HepG2 (cell line): ENCODE measurements around the gene POLR2B. TPM values are rescaled to one million over a fixed set of nuclear protein-coding genes. Genes with fewer than 3 reads are reported as not detected.

Experiments used
- ATAC-seq: fragments of 200-7000 bp; cut with Tn5 transposase; 3 replicates; pipeline ENCODE4 v1.9.1; 2020; ENCODE audit warnings: mild to moderate bottlenecking, moderate library complexity
- BruUV-seq: library from RNA; stranded (reverse); fragments of 400-500 nt; replicated peaks from 2 replicates; lab custom pipeline; 2021; lab: Mats Ljungman, UMichigan
- CTCF ChIA-PET: fragments of 300-600 bp; formaldehyde crosslinking; extraction: SDS; loops from one replicate; lab custom pipeline; 2021; ENCODE audit warnings: low total read pairs, inconsistent platforms, low intra/inter-chr PET ratio; lab: Yijun Ruan, JAX
- POLR2A ChIA-PET: fragments of 350-600 bp; sonication (Branson Sonifier 250); formaldehyde crosslinking; loops from one replicate; lab custom pipeline; 2020; ENCODE audit warnings: antibody characterized with exemption, inconsistent platforms; lab: Yijun Ruan, JAX
- DNase-seq: peaks from one replicate; pipeline ENCODE4 v3.0.0-alpha.2; 2015; ENCODE audit warnings: low spot score
- FAIRE-seq: peaks from 3 replicates; lab custom pipeline; 2011; peaks lifted over from hg19 to GRCh38; lab: Jason Lieb, UNC
- H2AFZ ChIP-seq: one replicate; pipeline ENCODE4 v1.6.1; 2011; ENCODE audit warnings: low read length, inconsistent platforms
- H3K27ac ChIP-seq: fragments of 300-600 bp; 3 replicates; pipeline ENCODE4 v1.8.0; 2011; ENCODE audit warnings: mixed run types, mild to moderate bottlenecking, mixed read lengths, low read length, inconsistent platforms; ENCODE audit not compliant: insufficient read depth; ENCODE audit errors: extremely low read length
- H3K27me3 ChIP-seq, 2 experiments: fragments of 200-600 bp in 1 of 2; 2 replicates in 1 of 2; 3 replicates in 1 of 2; pipeline versions ENCODE4 v1.6.0 to v1.8.0; 2011; ENCODE audit warnings: low read length in 2 of 2, mild to moderate bottlenecking in 2 of 2, moderate library complexity in 2 of 2, inconsistent platforms in 1 of 2; ENCODE audit not compliant: insufficient read depth in 2 of 2, control insufficient read depth in 1 of 2
- H3K36me3 ChIP-seq, 2 experiments: fragments of 200-600 bp in 1 of 2; replicated peaks in 1 of 2; 2 replicates in 1 of 2; 3 replicates in 1 of 2; pipeline versions ENCODE4 v1.5.1 to v1.8.0; 2011; ENCODE audit warnings: low read length in 2 of 2, inconsistent platforms in 1 of 2; ENCODE audit not compliant: insufficient read depth in 2 of 2, control insufficient read depth in 1 of 2
- H3K4me1 ChIP-seq: 2 replicates; pipeline ENCODE4 v1.5.1; 2012; ENCODE audit warnings: low read length, inconsistent platforms; ENCODE audit not compliant: insufficient read depth
- H3K4me2 ChIP-seq: 2 replicates; pipeline ENCODE4 v1.6.0; 2011; ENCODE audit warnings: low read depth, low read length, inconsistent platforms
- H3K4me3 ChIP-seq, 3 experiments: fragments of 200-600 bp in 1 of 3; sonication (generic), shearing (Covaris generic) in 1 of 3; replicated peaks in 1 of 3; 2 replicates each; pipeline ENCODE4 v1.5.1; 2011 to 2016; ENCODE audit warnings: low read length in 3 of 3, inconsistent platforms in 2 of 3, low read depth in 2 of 3, mild to moderate bottlenecking in 2 of 3, control low read depth in 1 of 3, mixed read lengths in 1 of 3; ENCODE audit not compliant: insufficient read depth in 1 of 3
- H3K79me2 ChIP-seq: one replicate; pipeline ENCODE4 v1.6.1; 2011; ENCODE audit warnings: low read length, inconsistent platforms; ENCODE audit not compliant: insufficient read depth
- H3K9ac ChIP-seq: 2 replicates; pipeline ENCODE4 v1.6.0; 2011; ENCODE audit warnings: mild to moderate bottlenecking, low read depth, low read length, inconsistent platforms; ENCODE audit not compliant: insufficient read depth
- H3K9me3 ChIP-seq: 2 replicates; pipeline ENCODE4 v1.5.1; 2012; ENCODE audit warnings: mild to moderate bottlenecking, low read length
- H4K20me1 ChIP-seq: 2 replicates; pipeline ENCODE4 v1.6.0; 2011; ENCODE audit warnings: inconsistent platforms, mild to moderate bottlenecking, low read length, moderate library complexity; ENCODE audit not compliant: insufficient read depth
- ARNT ChIP-seq: fragments of 450-650 bp; IDR thresholded peaks from 2 replicates; pipeline ENCODE4 v1.6.1; 2017
- ASH2L ChIP-seq: fragments of 300-600, 200-600 bp; sonication (generic); IDR thresholded peaks from 2 replicates; pipeline ENCODE4 v1.7.0; 2017; ENCODE audit warnings: low read depth, mild to moderate bottlenecking, moderate library complexity, mixed read lengths, low read length; ENCODE audit not compliant: insufficient read length
- KDM5A ChIP-seq: fragments of 200-600 bp; sonication (generic); IDR thresholded peaks from 2 replicates; pipeline ENCODE4 v1.7.0; 2018; ENCODE audit warnings: antibody characterized with exemption, mild to moderate bottlenecking, low read length, borderline replicate concordance
- KLF11 ChIP-seq: IDR thresholded peaks from 2 replicates; pipeline ENCODE4 v1.6.1; 2016; ENCODE audit warnings: missing compliant biosample characterization
- KLF16 ChIP-seq, 2 experiments: sonication (generic) in 1 of 2; formaldehyde crosslinking in 1 of 2; IDR thresholded peaks; 2 replicates each; pipeline versions ENCODE4 v1.6.1 to v1.8.0; 2016 to 2023; ENCODE audit warnings: missing genetic modification reagents in 2 of 2, missing compliant biosample characterization in 1 of 2
- SP4 ChIP-seq: sonication (generic); formaldehyde crosslinking; IDR thresholded peaks from 2 replicates; pipeline ENCODE4 v1.8.1; 2023; ENCODE audit warnings: mild to moderate bottlenecking, missing genetic modification reagents
- ZNF24 ChIP-seq: fragments of 450-650 bp; IDR thresholded peaks from 2 replicates; pipeline ENCODE4 v1.6.1; 2017; ENCODE audit warnings: antibody characterized with exemption, mild to moderate bottlenecking
- ZNF367 ChIP-seq: sonication (generic); formaldehyde crosslinking; IDR thresholded peaks from 2 replicates; pipeline ENCODE4 v1.4.0; 2020; ENCODE audit warnings: missing genetic modification reagents, borderline replicate concordance
- WGBS: methylation state at CpG from one replicate; pipeline ENCODE4 v1.1.6; 2017; ENCODE audit warnings: low lambda C conversion rate; 5-methylcytosine and 5-hydroxymethylcytosine counted together
- in situ Hi-C: cut with HindIII; loops from 2 replicates; pipeline ENCODE4 v1.10.0; 2017; ENCODE audit warnings: low pct_unique_long_range_greater_than_20kb; ENCODE audit not compliant: extremely low pct_ligation_motif_present
- intact Hi-C: fragments of 100-400 bp; cut with micrococcal nuclease; formaldehyde crosslinking; loops from one replicate; pipeline ENCODE4 v1.10.0; 2022; ENCODE audit not compliant: unreplicated experiment
- polyA plus RNA-seq, 8 experiments: library from polyadenylated mRNA; depleted of rRNA in 3 of 8; stranded (reverse) in 7 of 8; unstranded in 1 of 8; fragments of >200 nt; fragmentation: Illumina TruSeq in 4 of 8; extraction: Trizol in 4 of 8; gene quantifications; 2 replicates each; pipeline versions ENCODE4 v1.2.1 to v1.2.3, GENCODE V29; 2011 to 2016; ENCODE audit warnings: low read depth in 4 of 8, missing spikeins in 1 of 8, mixed read lengths in 1 of 8; ENCODE audit not compliant: insufficient read depth in 1 of 8
- total RNA-seq, 5 experiments: library from RNA; depleted of rRNA; stranded (reverse); fragments of >200 nt; fragmentation: Illumina TruSeq; extraction: Trizol; gene quantifications; 2 replicates each; pipeline ENCODE4 v1.2.3, GENCODE V29; 2016; ENCODE audit warnings: low read depth in 1 of 5
- TF ChIP-seq, protein P1 (sequence below): sonication (generic); formaldehyde crosslinking; IDR thresholded peaks from 2 replicates; pipeline ENCODE4 v1.4.0; 2020; ENCODE audit warnings: missing genetic modification reagents
- TF ChIP-seq, protein P2 (sequence below): sonication (generic); formaldehyde crosslinking; IDR thresholded peaks from 2 replicates; pipeline ENCODE4 v1.4.0; 2020; ENCODE audit warnings: missing genetic modification reagents

The POLR2B gene
- total and polyA plus RNA-seq, 2 of the 13 experiments (the other 11 are each of a cell fraction or from before 2014, with no cell fraction given) = 70.6 to 116 TPM

DNA sequence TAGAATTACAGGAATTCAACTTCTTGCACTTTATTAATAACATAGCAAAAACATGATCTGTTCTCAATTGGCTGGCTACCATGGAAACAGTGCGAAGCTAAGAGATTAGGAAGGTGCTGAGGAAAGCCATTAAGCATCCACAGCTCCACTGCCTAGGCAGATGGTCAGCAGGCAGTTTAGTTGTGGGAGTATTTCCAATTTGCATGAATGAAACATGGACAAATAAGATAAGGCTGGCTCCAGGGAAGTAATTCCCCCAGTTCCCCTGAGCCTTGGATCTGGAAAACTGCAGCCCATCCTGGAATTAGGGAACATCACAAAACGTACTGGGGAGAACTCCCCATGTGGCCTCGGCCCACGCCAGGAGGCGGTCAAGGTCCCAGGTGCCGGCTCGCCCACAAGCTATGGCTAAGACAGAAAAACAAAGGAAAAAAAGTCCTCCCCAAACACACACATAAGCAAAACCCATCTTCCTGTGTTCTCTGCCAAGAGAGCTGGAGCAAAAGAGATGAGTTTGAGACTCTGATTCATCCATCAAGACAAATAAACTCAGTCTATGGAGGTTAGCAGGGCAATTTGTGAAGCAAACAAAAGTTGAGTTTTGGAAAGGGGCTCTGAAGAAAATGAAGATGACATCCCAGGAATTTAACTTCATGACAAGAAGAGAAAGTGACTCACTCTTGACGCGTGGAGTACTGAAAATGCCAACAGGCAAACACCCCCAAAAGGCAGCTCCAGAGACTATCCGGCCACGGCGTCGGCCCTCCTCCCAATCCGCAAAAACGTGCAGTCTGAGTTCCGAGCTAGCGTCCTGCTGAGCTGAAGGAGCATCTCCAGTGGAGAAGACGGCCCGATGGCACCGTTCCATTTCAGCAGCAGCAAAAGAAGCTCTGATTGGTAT lies 86.4 kb downstream of the POLR2B start (continued):
- TF ChIP-seq, protein P1, sequence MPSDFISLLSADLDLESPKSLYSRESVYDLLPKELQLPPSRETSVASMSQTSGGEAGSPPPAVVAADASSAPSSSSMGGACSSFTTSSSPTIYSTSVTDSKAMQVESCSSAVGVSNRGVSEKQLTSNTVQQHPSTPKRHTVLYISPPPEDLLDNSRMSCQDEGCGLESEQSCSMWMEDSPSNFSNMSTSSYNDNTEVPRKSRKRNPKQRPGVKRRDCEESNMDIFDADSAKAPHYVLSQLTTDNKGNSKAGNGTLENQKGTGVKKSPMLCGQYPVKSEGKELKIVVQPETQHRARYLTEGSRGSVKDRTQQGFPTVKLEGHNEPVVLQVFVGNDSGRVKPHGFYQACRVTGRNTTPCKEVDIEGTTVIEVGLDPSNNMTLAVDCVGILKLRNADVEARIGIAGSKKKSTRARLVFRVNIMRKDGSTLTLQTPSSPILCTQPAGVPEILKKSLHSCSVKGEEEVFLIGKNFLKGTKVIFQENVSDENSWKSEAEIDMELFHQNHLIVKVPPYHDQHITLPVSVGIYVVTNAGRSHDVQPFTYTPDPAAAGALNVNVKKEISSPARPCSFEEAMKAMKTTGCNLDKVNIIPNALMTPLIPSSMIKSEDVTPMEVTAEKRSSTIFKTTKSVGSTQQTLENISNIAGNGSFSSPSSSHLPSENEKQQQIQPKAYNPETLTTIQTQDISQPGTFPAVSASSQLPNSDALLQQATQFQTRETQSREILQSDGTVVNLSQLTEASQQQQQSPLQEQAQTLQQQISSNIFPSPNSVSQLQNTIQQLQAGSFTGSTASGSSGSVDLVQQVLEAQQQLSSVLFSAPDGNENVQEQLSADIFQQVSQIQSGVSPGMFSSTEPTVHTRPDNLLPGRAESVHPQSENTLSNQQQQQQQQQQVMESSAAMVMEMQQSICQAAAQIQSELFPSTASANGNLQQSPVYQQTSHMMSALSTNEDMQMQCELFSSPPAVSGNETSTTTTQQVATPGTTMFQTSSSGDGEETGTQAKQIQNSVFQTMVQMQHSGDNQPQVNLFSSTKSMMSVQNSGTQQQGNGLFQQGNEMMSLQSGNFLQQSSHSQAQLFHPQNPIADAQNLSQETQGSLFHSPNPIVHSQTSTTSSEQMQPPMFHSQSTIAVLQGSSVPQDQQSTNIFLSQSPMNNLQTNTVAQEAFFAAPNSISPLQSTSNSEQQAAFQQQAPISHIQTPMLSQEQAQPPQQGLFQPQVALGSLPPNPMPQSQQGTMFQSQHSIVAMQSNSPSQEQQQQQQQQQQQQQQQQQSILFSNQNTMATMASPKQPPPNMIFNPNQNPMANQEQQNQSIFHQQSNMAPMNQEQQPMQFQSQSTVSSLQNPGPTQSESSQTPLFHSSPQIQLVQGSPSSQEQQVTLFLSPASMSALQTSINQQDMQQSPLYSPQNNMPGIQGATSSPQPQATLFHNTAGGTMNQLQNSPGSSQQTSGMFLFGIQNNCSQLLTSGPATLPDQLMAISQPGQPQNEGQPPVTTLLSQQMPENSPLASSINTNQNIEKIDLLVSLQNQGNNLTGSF = no peak
- TF ChIP-seq, all 625 proteins: peak for 0

DNA sequence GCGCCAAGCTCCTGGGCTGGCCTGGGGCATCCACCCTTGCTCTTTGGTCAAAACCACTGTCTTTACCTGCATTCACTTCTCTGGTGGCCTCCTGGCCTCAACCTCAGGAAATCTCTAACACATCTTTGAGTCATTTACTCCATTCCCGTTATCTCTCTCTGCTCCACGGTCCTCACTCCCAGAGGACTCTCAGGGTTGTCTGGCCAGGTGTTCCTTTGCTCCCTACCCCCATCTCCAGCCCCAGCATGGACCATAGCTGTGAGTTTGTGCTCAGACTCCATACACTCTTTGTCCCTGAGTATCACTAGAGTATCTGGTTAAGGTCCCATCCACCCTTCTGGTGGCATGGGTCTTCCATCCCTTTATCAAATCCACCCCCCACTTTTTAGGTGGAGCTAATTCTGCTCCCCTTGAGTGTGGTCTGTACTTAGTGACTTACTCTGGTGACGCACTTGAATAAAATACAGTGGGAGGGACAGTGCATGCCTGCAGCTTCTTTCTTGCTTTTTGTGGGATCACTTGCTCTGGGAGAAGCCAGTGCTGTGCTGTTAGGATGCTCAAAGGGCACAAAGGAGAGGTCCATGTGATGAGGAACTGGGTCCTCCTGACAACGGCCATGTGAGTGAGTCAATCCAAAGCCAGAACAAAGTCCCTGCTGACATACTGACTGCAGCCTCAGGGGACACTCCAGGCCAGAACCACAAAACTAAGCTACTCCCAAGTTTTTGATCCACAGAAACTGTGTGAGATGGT lies 87.2 kb downstream of the POLR2B start:
- DNase-seq (no peak), ATAC-seq (peak; percentile 77), FAIRE-seq (no peak)
- Histone ChIP-seq H3K4me2 (no peak overlapping the region), H3K4me1 (no peaks in the 10 kb centered on the region), H3K9me3 (no peaks in the 10 kb centered on the region), H3K79me2 (no peaks in the 10 kb centered on the region), H2AFZ (no peak overlapping the region), H3K36me3 (no peaks in the 10 kb centered on the region), H3K27ac (no peak overlapping the region), H4K20me1 (no peaks in the 10 kb centered on the region), H3K27me3 (no peaks in the 10 kb centered on the region), H3K4me3 (no peak overlapping the region), H3K9ac (no peak overlapping the region)
- POLR2A ChIA-PET = no interaction called here
- WGBS = 48% methylated on average over 4 of the region's 5 CpGs
- intact Hi-C loops = no loop called here
- in situ Hi-C loops = no loop called here
- BruUV-seq = no TSS peak
- CTCF ChIA-PET = no interaction called here
- TF ChIP-seq KDM5A = no peak
- TF ChIP-seq KLF11 = no peak
- no peak for TF ChIP-seq ASH2L
- TF ChIP-seq, protein P2, sequence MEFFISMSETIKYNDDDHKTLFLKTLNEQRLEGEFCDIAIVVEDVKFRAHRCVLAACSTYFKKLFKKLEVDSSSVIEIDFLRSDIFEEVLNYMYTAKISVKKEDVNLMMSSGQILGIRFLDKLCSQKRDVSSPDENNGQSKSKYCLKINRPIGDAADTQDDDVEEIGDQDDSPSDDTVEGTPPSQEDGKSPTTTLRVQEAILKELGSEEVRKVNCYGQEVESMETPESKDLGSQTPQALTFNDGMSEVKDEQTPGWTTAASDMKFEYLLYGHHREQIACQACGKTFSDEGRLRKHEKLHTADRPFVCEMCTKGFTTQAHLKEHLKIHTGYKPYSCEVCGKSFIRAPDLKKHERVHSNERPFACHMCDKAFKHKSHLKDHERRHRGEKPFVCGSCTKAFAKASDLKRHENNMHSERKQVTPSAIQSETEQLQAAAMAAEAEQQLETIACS (CRISPR knock-in tag) = no peak
- no peak for TF ChIP-seq ARNT
- TF ChIP-seq SP4 (CRISPR knock-in tag) = no peak
- TF ChIP-seq ZNF367 (CRISPR knock-in tag) = no peak
- no peak for TF ChIP-seq ZNF24
- no peak for TF ChIP-seq KLF16 (CRISPR knock-in tag; IDR thresholded peaks at IDR 0.05)
